Kidney (tissue), 14 donors: ENCODE data around the gene MAN2C1. TPM values are rescaled to one million over a fixed set of nuclear protein-coding genes. Genes with fewer than 3 reads are reported as not detected.

Experiments
- DNase-seq, 5 donors: peaks; one replicate each; pipeline ENCODE4 v3.0.0-alpha.2; 2013 to 2020
- FAIRE-seq: peaks from 2 replicates; lab custom pipeline; 2012; peaks lifted over from hg19 to GRCh38; lab: Jason Lieb, UNC
- H3K27ac ChIP-seq, 2 donors: one replicate each; pipeline ENCODE4 v1.7.0; 2013; ENCODE audit warnings: low read depth in 2 of 2, low read length in 2 of 2, inconsistent platforms in 1 of 2
- H3K27me3 ChIP-seq: one replicate; pipeline ENCODE4 v1.7.1; 2013; ENCODE audit warnings: low read length, inconsistent platforms; ENCODE audit not compliant: control insufficient read depth, insufficient read depth
- H3K36me3 ChIP-seq, 3 donors: one replicate each; pipeline versions ENCODE4 v1.7.0 to v1.7.1; 2013; ENCODE audit warnings: low read length in 3 of 3, control low read depth in 1 of 3, inconsistent platforms in 1 of 3; ENCODE audit not compliant: insufficient read depth in 3 of 3, control insufficient read depth in 2 of 3
- H3K4me1 ChIP-seq, 3 donors: one replicate each; pipeline versions ENCODE4 v1.7.0 to v1.7.1; 2013; ENCODE audit warnings: low read length in 3 of 3, inconsistent platforms in 1 of 3, low read depth in 1 of 3; ENCODE audit not compliant: control insufficient read depth in 2 of 3, insufficient read depth in 2 of 3
- H3K4me3 ChIP-seq, 3 donors: one replicate each; pipeline versions ENCODE4 v1.7.0 to v1.8.1; 2013; ENCODE audit warnings: low read length in 3 of 3, control low read depth in 1 of 3, inconsistent platforms in 1 of 3
- H3K9ac ChIP-seq, 3 donors: one replicate each; pipeline versions ENCODE4 v1.7.0 to v1.7.1; 2013; ENCODE audit warnings: low read length in 3 of 3, control low read depth in 1 of 3, inconsistent platforms in 1 of 3
- H3K9me3 ChIP-seq, 3 donors: one replicate each; pipeline versions ENCODE4 v1.7.0 to v1.7.1; 2013; ENCODE audit warnings: low read length in 3 of 3, control low read depth in 1 of 3, inconsistent platforms in 1 of 3; ENCODE audit not compliant: control insufficient read depth in 2 of 3, insufficient read depth in 1 of 3
- intact Hi-C: fragments of 100-400 bp; cut with DNase I; formaldehyde crosslinking; loops from one replicate; pipeline ENCODE4 v1.11.1; 2022
- polyA plus RNA-seq: library from polyadenylated mRNA; stranded (reverse); fragments of 350-450 nt; fragmentation: Illumina TruSeq; extraction: RNeasy Lipid Tissue Mini Kit (QIAGEN cat#74804); gene quantifications from one replicate; pipeline ENCODE4 v1.2.3, GENCODE V29; 2014; ENCODE audit warnings: low read depth, low replicate concordance; ENCODE audit not compliant: insufficient read depth
- total RNA-seq: library from RNA; stranded (reverse); fragmentation: NEBNext Ultra II Directional; extraction: Animal tissue kit (Norgen Biotek cat#: 25700); gene quantifications from one replicate; pipeline ENCODE4 v1.2.1, GENCODE V29; 2021
- TF ChIP-seq, protein P1 (sequence below): IDR thresholded peaks from 3 replicates; pipeline ENCODE4 v1.5.1; 2012; ENCODE audit warnings: mild to moderate bottlenecking, moderate library complexity, borderline replicate concordance; ENCODE audit not compliant: insufficient read depth; ENCODE audit errors: extremely low read depth
- donor health status: control.
- donor health status: control.
- donor health status: control.
- donor health status: control.
- donor health status: control.
- donor health status: DM: yes; HTN: yes; CAD: no.
- donor health status: Normal renal cell carcinoma (clear cell type).

MAN2C1 gene
- total and polyA plus RNA-seq, 2 donors from 2014 or later, result 126 to 246 TPM

- no peak for FAIRE-seq
- TF ChIP-seq, protein P1, sequence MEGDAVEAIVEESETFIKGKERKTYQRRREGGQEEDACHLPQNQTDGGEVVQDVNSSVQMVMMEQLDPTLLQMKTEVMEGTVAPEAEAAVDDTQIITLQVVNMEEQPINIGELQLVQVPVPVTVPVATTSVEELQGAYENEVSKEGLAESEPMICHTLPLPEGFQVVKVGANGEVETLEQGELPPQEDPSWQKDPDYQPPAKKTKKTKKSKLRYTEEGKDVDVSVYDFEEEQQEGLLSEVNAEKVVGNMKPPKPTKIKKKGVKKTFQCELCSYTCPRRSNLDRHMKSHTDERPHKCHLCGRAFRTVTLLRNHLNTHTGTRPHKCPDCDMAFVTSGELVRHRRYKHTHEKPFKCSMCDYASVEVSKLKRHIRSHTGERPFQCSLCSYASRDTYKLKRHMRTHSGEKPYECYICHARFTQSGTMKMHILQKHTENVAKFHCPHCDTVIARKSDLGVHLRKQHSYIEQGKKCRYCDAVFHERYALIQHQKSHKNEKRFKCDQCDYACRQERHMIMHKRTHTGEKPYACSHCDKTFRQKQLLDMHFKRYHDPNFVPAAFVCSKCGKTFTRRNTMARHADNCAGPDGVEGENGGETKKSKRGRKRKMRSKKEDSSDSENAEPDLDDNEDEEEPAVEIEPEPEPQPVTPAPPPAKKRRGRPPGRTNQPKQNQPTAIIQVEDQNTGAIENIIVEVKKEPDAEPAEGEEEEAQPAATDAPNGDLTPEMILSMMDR, result no peak
- H3K4me3 ChIP-seq, result no peak overlapping the region
- peaks cover 0 to 2% (median 0%) of the 10 kb centered on the region in 3 donors for H3K4me1 ChIP-seq
- H3K27me3 ChIP-seq, result no peaks in the 10 kb centered on the region
- DNase-seq, result peak in 2 of 5 donors; percentile 31 to 67
- no peak overlapping the region for H3K9ac ChIP-seq
- no peak overlapping the region for H3K27ac ChIP-seq
- H3K36me3 ChIP-seq, result peaks cover 0 to 19% (median 12%) of the 10 kb centered on the region in 3 donors
- intact Hi-C loops, result no loop called here
- no peaks in the 10 kb centered on the region for H3K9me3 ChIP-seq
Observed at GRCh38 chr15:75356006-75356405, 12.4 kb downstream of the MAN2C1 start.

DNA sequence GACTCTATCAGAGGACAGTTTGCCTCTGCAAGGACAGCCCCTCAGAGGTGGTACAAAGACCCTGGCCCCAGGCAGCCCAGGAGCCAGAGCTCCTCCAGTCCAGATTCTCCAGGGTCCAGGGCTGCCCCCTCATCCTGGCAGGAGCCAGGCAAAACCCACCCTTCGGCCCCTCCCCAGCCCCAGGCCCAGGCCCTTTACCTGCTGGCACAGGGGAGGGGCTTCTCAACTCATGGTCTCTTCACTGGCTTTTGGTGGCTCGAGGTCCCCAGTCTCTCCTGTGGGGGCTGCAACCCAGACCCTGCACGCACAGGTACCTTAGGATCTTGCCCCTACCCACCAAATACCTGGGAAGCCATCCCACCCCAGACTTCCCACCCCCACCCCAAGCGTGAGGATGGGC lies 13.0 kb downstream of the MAN2C1 start:
- peak in 1 of 5 donors; percentile 60 for DNase-seq
- Histone ChIP-seq H3K27me3 (no peaks in the 10 kb centered on the region), H3K9me3 (no peaks in the 10 kb centered on the region), H3K4me3 (no peak overlapping the region), H3K36me3 (peaks cover 0 to 19% (median 10%) of the 10 kb centered on the region in 3 donors), H3K4me1 (peaks cover 0 to 2% (median 0%) of the 10 kb centered on the region in 3 donors), H3K9ac (no peak overlapping the region), H3K27ac (no peak overlapping the region)
- FAIRE-seq, result no peak
- intact Hi-C loops, result no loop called here
- TF ChIP-seq, protein P1, result no peak

DNA sequence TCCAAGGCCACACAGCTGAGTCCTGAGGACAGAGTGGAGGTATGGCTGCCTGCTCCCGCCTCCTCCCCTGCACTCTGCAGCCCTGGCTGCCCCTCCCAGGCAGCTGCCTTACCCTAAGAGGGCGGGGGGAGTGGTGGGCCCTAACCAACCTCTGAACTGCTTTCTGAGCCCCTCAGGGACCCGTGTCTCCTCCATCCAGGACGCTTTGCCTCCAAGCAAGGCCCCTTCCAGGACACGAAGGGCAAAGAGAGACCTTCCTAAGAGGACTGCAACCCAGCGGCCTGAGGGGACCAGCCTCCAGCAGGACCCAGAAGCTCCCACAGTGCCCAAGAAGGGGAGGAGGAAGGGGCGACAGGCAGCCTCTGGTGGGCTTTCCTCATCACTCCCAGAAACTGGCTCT lies 14.0 kb downstream of the MAN2C1 start:
- Histone ChIP-seq H3K36me3 (peaks cover 0 to 14% (median 4%) of the 10 kb centered on the region in 3 donors), H3K4me1 (peaks cover 0 to 4% (median 0%) of the 10 kb centered on the region in 3 donors), H3K4me3 (no peak overlapping the region), H3K9me3 (no peaks in the 10 kb centered on the region), H3K27ac (no peak overlapping the region), H3K27me3 (no peaks in the 10 kb centered on the region), H3K9ac (no peak overlapping the region)
- FAIRE-seq (no peak), DNase-seq (peak in 1 of 5 donors; percentile 60)
- TF ChIP-seq, protein P1, result no peak
- intact Hi-C loops, result no loop called here

- Histone ChIP-seq H3K4me1 (peaks cover 0 to 8% (median 0%) of the 10 kb centered on the region in 3 donors), H3K27me3 (no peaks in the 10 kb centered on the region), H3K36me3 (peaks cover 0 to 10% (median 0%) of the 10 kb centered on the region in 3 donors), H3K4me3 (no peak overlapping the region), H3K9ac (no peak overlapping the region), H3K9me3 (no peaks in the 10 kb centered on the region), H3K27ac (no peak overlapping the region)
- TF ChIP-seq, protein P1, result no peak
- intact Hi-C loops, result no loop called here
- DNase-seq, result peak in 1 of 5 donors; percentile 64
- FAIRE-seq, result no peak
Observed at GRCh38 chr15:75353604-75354003, 14.8 kb downstream of the MAN2C1 start.
